CD4-positive, alpha-beta T cell treated with Interleukin-12 subunit alpha and Interleukin-12 subunit beta, for 1 hour (primary cell): ENCODE results near the gene GORASP1.
"Not testable (repeated sequence)": the region's sequence is repeated elsewhere in the genome, so short reads cannot be mapped to it uniquely, and the experiment has no call there.

ENCODE experiments used
- DNase-seq: peaks from one replicate; pipeline ENCODE4 v3.0.0-alpha.2; 2020

Gene GORASP1

GRCh38 chr3:39062180-39062579 is 45.2 kb downstream of the GORASP1 start:
- DNase-seq: no peak

DNA sequence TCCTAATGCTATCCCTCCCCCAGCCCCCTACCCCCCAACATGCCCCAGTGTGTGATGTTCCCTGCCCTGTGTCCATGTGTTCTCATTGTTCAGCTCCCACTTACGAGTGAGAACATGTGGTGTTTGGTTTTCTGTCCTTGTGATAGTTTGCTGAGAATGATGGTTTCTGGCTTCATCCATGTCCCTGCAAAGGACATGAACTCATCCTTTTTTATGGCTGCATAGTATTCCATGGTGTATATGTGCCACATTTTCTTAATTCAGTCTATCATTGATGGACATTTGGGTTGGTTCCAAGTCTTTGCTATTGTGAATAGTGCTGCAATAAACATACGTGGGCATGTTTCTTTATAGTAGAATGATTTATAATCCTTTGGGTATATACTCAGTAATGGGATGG is 46.2 kb downstream of the GORASP1 start:
- DNase-seq: not testable (repeated sequence)

DNA sequence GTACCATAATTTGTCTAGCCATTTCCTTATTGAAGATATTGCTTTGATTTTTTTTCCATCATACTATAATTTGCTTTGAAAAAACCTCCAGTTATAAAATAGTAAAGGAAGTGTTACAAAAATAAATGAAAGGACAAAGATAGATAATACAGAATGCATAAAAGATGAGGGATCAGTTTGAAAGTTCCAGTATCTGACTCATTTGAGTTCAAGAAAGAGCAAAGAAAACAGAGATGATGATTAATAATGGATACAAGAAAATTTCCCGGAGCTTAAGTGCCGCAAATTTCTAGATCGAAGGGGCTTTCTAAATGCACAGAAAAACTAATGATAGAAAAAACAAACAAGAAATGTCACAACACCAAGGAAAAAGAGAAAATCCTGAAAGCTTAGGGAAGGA is 51.3 kb downstream of the GORASP1 start:
- DNase-seq: no peak

DNA sequence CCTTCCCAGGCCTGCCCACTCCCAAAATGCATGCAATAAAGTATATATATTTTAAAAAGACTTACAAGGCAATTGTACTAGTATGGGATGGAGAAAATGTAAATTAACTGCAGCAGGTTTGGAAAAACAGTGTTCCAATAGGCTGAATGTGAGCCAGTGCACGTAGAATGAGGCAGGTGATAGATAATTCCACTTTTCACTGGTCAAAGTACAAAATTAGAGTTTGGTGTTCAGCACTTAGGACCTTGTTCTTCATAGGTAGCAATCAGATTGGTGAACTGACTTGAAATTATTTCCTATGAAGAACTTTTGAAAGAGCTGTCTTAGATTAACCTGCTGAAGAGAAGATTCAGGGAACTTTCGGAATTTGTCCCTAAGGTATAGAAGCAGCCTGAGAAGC is 53.7 kb downstream of the GORASP1 start:
- DNase-seq: no peak

- DNase-seq: no peak
These were observed 54.8 kb downstream of the GORASP1 start for GRCh38 chr3:39052583-39052982.

- peak; percentile 95 for DNase-seq
These were observed 55.5 kb downstream of the GORASP1 start, which contains the start of the genes SCN11A and WDR48 for GRCh38 chr3:39051649-39052561. Gene SCN11A (minus strand): TSS chr3:39051944. CDS start chr3:38950362, 101,582 bp downstream. Gene WDR48 (plus strand): TSS chr3:39052016. CDS start chr3:39052026, 10 bp downstream.

GRCh38 chr3:39050029-39050428 is 57.4 kb downstream of the GORASP1 start:
- peak; percentile 2 for DNase-seq
